H4 (cell line): Measurements from ENCODE around the gene SPP2. TPM values are rescaled to one million over a fixed set of nuclear protein-coding genes. Genes with fewer than 3 reads are reported as not detected.

Experiments used
- DNase-seq: peaks from one replicate; pipeline ENCODE4 v3.0.0-alpha.2; 2015; ENCODE audit warnings: low spot score
- total RNA-seq: library from RNA; depleted of rRNA; stranded (reverse); fragments of >200 nt; shearing (Covaris generic); gene quantifications from 2 replicates; pipeline ENCODE4 v1.2.3, GENCODE V29; 2014

Gene SPP2
- total RNA-seq, 1 experiment from 2014 or later: not detected

GRCh38 chr2:234038076-234038802 lies 12.3 kb upstream of the SPP2 start:
- DNase-seq: no peak

- peak; percentile 66 for DNase-seq
These were observed 6.3 kb upstream of the SPP2 start for GRCh38 chr2:234044157-234044556.

DNA sequence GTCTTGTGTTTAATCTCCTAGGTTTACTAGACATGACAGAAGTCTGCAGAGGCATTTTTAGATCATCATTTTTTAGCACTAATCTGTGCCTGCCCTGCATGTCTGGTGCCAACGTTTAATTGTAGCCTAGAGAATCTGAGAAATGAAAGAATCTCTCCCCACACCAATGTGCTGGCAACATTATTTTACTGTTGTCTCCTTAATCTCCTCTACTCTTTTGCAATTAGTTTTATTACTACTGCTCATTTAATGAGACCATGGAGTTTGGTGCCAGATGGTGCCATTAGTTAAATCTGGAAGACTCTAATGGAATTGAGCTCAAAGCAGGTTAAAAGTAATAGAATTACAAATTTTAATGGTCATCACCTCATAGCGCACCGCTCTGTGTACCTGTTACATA lies 4.0 kb upstream of the SPP2 start:
- no peak for DNase-seq

DNA sequence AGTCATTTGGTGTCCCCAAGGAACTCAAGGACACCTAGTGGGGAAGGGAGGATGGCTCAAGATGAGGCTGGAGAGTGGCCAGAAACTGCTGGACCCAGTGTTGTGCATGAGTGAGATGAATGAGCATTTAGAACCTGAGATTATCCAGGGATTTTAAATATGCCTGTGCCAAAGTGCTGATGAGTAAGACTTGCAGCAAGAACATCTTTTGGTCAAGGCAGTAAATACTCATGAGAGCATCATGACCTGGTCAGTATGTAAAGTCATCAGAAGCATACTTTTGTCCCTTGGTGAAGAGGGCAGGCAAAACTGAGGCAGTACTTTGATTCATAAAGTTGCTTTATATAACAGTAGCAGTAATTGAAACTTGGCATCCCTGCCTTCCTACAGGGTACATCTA lies 3.1 kb upstream of the SPP2 start:
- DNase-seq: no peak

- no peak for DNase-seq
These were observed 2.5 kb upstream of the SPP2 start for GRCh38 chr2:234048049-234048448.

GRCh38 chr2:234051374-234052070 lies 1.0 kb downstream of the SPP2 start:
- DNase-seq: no peak

GRCh38 chr2:234058881-234059280 lies 8.4 kb downstream of the SPP2 start:
- DNase-seq: no peak

GRCh38 chr2:234060236-234060635 lies 9.7 kb downstream of the SPP2 start:
- DNase-seq: no peak

DNA sequence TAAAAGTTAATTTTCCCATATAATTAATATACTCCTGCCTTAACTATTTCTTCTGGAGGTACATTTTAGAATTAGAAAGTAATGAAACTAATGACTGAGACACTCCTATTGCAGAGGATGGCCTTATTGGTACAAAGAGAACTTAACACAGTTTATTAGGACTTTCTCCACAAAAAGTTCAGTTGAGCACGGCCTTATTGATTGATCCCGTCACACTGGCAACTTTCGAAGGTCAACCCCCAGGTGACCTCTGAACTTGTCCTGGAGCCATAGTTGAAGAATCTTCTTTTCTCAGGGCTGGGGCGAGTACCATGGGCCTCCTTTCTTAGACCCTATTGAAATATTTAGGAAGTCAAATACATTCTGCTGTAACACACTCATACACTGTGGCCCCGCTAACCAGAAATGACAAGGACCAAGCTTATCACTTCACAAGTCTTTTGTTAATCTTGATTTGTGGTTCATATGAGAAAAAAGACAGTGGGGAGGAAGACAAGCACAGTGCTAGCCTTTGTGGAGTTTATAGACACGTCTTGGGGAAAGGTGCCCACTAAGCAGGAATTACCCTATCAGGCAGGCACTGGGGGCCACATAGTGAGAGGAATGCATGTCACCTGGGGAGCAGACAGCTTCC lies 11.2 kb downstream of the SPP2 start:
- no peak for DNase-seq

DNA sequence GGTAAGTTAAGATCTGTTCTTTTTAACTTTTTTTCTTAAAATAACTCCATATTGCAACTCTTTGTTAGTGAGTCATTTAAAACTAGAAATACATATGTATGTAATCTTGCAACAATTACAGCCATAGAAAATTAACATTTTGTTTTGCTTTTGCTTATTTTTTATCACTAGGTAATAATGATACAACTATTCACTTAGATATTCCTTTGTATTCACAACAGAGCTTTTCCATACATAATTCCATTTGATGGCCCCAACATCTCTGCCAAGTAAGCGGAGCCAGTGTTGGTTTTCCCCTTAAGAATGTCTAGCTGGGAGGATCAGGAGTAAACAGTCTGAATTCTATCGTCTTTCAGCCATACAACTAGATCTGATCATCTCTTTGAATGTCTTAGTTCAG lies 16.1 kb downstream of the SPP2 start:
- DNase-seq: no peak

DNA sequence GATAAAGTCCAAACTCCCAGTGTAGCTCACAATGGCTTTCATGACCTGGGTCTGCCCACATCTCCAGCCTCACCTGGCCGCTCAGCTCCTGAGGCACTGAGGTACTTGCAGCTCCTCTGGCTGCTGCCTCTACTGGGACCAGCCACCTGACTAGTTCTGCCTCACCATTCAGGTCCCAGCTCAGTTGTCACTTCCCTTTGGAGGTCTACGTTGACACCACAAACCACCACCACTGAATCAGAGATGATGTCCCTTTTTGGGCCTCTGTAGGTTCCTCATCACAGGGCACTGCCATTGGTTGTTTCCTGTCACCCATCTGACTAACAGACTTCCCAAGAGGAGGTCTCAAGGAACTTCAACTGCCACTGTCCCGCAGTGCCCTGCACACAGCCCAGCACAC lies 21.2 kb downstream of the SPP2 start:
- no peak for DNase-seq

GRCh38 chr2:234072454-234072853 lies 22.0 kb downstream of the SPP2 start:
- no peak for DNase-seq

DNA sequence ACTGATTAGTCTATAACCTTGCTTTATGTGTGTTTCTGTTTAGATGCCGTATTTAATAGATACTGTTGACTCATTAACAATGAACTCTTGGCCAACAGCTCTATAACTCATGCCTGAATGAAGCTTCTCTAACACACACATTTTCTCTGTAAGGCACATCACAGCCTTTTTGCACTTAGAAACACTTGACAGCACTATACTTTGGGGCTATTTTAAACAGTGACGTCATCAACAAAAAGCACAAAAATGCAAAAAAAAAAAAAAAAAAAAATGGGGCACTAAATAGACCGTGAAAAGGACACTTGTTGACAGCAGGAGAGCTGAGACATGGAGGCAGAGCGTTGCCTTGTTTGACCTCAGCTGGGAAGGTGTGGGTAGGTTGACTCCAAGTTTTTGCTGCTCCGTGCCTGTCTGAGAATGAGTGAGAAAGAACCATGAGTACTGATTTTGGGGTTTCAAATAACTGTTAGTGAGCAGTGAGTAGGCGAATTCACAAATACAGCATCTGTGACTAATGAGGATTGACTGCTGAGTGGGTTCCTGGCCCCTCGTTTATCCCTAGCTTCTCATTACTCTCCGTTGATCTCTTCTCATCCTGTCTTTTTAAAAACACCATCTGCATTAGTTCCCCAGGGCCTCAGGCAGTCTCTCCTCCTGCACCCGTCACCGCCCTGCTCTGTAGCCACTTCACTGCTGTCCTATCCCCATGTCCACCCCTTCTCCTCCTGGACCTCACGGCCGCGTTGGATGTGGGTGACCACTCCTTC lies 24.4 kb downstream of the SPP2 start:
- no peak for DNase-seq

GRCh38 chr2:234075518-234075915 lies 25.0 kb downstream of the SPP2 start:
- no peak for DNase-seq

DNA sequence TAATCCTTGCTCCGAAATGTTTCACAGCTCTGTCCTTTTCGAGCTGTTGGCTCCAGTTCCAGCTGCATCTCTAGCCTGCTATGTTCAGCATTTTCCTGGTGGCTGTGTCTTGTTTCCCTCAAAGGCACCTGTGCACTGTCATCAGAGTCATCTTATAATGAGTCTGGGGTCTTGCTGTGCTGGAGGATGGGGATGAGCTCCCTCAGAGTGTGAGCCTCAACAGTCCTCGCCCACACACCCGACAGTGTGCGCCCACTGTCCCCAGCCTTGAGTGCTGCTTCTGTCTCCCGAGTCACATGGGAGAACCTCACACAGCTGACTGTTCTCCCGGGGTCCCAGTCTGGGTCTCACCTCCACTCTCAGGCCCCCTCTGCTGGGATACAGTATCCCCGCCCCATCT lies 25.4 kb downstream of the SPP2 start:
- no peak for DNase-seq

GRCh38 chr2:234076451-234076850 lies 25.9 kb downstream of the SPP2 start:
- DNase-seq: no peak

GRCh38 chr2:234078129-234078528 lies 27.6 kb downstream of the SPP2 start:
- DNase-seq: no peak

DNA sequence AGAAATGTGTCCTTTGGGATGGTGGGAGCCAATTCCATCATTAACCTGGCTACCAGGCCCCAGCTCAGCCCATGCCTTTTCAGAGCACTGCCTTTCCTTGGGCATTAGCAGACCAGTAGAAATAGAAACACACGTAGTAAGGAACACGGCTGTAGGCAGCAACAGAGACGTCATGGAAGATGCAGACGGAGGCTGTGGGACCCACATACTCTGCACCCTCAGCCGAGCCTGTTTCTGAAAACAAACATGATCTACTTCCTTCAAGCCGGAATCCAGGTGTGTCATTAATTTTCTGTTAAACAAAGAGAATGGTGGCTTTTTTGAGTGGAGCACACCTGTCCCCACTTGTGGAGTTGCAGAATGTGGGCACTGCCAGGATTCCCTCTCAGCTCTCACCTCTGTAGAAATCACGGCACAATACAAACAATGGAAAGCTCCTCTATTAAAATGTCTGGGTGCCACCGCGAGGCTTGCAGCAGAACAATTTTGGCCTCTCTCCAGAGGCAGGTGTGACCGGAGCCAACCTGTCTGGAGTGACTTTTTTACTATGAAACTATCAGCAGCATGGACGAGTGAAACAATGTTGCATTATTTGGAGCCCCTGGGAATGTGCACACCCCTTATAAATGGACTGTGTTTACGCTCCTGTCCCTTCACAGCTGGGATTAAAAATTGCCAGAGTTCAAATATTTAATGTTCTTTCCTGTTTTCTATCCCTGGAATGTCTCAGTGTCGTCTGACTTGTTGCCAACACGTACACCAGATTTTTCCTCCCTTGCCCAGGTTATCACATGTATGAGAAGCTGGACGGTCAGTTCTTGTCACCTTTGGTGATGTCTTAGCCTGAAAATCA lies 31.7 kb downstream of the SPP2 start:
- no peak for DNase-seq

GRCh38 chr2:234083572-234084348 lies 33.3 kb downstream of the SPP2 start:
- no peak for DNase-seq

DNA sequence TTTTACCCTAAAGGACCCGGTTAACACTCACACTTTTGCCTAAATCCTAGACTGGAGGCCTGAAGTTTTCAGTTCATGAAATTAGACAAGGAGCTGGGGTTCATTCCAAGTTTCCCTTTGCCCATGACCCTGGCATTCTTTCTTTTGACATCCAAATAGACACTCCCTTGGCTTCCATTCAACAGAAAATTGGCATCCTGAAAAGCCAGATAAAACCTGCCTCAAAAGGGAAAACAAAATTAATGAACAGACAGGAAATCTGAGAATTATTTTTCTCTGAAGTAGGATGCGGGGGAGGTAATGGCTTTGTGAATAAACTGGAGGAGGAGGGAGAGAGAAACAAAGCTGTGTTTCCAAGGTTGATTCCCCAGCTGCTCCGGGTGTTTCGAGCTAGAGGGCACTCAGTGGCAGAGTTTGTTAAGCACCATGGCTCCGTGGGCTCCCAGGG lies 41.0 kb downstream of the SPP2 start:
- DNase-seq: peak; percentile 15
